ENCODE results near the gene LRRFIP1.
"Not testable (repeated sequence)": the region's sequence is repeated elsewhere in the genome, so short reads cannot be mapped to it uniquely, and the experiment has no call there.

LRRFIP1 gene

GRCh38 chr2:237596520-237597195 lies 30.7 kb upstream of the LRRFIP1 start:
- no peak for DNase-seq (ENCODE audit: low spot score)

DNA sequence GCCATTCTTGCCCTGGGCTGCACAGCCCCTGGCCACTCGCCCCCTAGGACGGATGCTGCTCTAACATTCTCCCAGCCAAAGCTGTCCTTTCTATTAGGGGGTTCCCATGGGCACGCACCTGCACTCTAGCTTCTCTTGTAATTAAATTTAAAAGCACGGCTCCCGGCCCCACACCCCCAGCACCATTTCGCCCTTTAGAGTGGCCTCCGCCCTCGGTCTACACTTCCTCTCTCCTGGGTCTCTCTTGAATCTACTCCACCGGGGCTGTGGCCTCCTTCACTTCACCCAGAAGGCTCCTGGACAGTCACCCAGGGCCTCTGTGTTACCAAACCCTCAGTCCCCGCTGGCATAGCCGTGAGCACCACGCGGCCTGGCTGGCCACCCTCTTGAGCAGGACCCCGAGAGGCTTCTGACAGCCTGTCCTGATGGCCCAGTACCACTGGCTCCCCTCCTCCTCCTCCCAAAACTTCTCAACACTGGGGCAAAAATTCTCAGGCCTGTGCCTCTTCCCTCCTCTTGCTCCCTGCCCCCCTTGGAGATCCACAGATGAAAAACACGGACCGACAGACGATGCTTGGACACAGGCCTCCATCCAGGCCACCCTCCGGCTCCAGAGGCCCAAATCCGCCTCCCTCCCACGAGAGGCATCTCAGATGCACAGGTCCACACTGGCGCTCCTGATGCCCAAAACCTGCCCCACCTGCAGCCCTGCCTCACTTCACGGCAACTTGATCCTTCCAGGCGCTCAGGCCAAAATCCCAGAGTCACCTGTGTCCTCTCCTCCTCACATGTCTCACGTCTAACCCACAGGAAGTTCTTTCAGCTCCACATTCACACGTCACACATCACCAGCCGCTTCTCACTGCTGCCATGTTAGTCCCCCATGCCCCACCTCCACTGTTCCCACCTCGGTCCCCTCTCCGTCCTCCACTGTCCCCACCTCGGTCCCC lies 29.9 kb upstream of the LRRFIP1 start:
- DNase-seq (ENCODE audit: low spot score), result no peak

- DNase-seq (ENCODE audit: low spot score), result no peak
Measured at GRCh38 chr2:237598468-237599208, 28.7 kb upstream of the LRRFIP1 start.

- no peak for DNase-seq (ENCODE audit: low spot score)
Measured at GRCh38 chr2:237599465-237600110, 27.8 kb upstream of the LRRFIP1 start.

- no peak for DNase-seq (ENCODE audit: low spot score)
Measured at GRCh38 chr2:237600205-237600846, 27.1 kb upstream of the LRRFIP1 start.

GRCh38 chr2:237601453-237602116 lies 25.8 kb upstream of the LRRFIP1 start:
- DNase-seq (ENCODE audit: low spot score), result no peak

DNA sequence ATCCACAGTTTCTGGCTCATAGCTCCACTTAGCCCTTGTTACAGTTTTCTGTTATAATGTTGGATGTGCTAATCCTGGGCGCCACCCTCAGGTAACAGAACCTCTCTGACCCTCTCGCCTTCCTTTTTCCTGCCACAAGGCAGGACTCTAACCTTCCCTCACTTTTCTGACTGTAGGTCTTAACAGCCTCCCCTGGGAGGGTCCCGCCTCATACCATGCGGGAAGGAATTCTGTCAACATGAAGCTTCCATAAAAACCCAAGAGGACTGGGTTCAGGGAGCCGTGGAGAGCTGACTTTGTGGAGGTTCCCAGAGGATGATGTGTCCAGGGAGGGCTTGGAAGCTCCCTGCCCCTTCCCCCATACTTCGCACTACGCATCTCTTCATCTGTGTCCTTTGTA lies 25.0 kb upstream of the LRRFIP1 start:
- DNase-seq (ENCODE audit: low spot score), result no peak

DNA sequence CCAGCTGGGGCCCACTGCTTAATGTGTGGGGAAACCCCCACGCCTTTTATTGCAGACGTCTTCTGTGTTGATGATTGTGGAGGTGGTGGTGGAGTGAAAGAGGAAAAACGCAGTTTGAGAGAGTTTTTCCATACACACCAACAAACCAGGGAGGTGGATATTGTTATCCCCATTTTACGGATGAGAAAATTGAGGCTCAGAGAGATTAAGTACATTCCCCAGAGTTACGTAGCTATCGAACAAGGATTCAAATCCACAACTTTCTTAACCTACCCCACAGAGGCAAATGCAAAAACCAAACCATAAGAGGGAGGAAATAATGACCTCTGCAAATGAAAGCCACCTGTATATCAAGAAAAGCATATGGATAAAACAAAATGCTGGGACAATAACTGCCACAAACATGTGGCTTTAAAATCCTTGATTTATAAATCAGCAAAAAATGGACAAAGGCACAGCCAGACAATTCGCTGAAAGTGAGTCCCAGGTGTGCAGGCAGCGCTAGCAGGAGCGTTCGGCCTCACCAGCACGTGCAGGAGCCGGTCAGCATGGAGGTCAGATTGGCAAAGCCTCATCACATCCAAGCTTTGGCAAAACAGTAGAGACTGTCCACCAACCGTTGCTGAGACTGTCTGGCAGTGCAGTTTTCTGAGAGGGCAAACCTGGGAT lies 24.2 kb upstream of the LRRFIP1 start:
- no peak for DNase-seq (ENCODE audit: low spot score)

DNA sequence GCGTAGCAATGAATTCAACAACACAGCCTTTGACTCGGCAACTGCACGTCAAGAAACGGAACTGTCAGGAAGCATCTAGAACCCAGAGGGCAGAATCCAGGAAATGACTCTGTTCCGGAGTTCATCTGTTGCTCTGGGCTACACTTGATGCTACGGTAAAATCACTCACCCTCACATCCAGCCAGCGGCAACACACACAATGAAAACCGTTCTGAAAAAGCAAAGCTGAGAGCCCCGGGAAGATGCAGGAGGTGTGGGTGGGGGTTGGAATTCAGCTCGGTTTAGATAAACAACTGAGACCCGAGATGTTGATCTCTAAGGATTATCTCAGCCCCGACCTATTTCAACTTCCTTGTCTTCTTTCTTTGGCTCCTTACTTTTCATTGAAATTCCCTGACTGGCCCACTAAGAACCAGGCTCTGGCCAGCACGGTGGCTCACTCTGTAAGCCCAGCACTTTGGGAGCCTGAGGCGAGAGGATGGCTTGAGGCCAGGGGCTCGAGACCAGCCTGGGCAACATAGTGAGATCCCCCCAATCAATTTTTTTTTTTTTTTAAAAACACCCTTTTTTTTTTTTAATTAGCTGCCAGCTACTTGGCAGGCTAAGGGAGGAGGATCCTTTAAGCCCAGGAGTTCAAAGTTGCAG lies 23.5 kb upstream of the LRRFIP1 start:
- DNase-seq (ENCODE audit: low spot score), result peak; percentile 78

DNA sequence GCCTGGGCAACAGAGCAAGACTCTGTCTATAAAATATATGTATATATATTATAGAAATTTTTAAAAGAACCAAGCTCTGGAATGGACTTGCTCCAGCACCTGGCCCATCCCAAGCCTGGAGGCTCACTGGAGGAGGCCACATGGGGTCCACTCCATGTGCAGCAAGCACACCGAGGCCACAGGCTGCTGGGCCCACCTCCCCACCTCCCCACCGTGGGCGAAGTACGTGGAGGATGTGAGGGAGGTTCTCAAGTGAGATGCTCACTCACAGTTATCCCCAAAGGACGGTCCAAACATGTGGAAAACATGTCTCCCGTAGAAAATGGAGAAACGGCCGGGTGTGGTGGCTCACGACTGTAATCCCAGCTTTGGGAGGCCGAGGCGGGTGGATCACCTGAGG lies 23.0 kb upstream of the LRRFIP1 start:
- no peak for DNase-seq (ENCODE audit: low spot score)

GRCh38 chr2:237604960-237605359 lies 22.4 kb upstream of the LRRFIP1 start:
- no peak for DNase-seq (ENCODE audit: low spot score)

GRCh38 chr2:237606522-237606921 lies 20.9 kb upstream of the LRRFIP1 start:
- DNase-seq (ENCODE audit: low spot score), result not testable (repeated sequence)

DNA sequence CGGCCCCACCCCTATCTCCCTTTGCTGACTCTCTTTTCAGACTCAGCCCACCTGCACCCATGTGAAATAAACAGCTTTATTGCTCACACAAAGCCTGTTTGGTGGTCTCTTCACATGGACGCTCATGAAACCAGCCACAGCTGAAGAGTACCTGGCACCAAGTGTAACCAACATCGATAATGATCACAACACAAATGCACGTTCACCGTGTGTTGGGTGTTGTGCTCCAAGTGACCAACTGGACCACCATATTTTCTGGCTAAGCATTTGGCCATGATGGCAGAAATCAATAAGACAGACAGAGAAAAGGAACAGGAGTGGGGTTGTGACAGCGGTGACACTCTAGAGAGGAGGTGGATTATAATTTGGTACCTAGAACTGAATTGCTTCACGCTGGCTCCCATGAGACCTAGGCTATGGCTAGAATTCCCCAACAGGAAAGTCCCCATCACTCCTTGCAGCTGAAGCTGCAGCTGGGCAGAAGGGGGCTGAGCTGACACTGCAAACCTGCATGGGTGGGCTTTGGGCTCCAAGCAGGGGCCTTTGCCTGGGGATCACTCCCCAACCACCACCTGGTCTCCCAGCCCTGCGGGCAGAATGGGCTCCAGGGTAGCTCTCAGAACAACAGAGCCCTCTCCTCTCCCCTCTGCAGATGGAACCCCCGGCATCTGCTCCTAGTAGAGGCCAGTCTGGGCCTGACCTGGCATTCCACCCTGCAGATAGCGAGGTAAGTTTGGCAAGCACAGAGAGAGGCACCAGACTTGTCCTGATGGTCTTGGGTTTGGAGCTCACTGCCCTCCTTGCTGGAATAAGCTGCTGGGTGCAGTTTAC lies 14.6 kb upstream of the LRRFIP1 start:
- no peak for DNase-seq (ENCODE audit: low spot score)

DNA sequence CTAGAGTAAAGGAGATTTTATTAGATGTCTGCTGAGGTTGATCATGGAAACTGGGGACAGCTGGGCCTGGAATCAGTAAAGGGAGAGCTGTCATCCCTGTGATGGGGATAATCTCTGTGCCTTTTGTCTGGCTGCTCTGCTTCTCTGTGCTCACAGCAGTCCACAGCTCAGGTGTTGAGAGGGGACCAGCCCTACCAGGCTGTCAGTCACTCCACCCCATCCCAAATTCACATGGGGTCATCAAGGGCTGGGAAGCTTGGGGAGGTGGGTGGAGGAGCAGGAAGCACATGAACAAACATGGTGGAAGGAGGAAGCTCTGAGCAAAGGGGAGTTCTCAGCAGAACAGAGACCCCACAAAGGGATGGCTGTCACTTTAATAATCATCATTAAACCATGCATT lies 13.7 kb upstream of the LRRFIP1 start:
- DNase-seq (ENCODE audit: low spot score), result no peak

GRCh38 chr2:237614151-237614720 lies 13.2 kb upstream of the LRRFIP1 start:
- no peak for DNase-seq (ENCODE audit: low spot score)

- DNase-seq (ENCODE audit: low spot score), result no peak
Measured at GRCh38 chr2:237615631-237616249, 11.6 kb upstream of the LRRFIP1 start.

GRCh38 chr2:237616373-237616733 lies 11.0 kb upstream of the LRRFIP1 start:
- DNase-seq (ENCODE audit: low spot score), result no peak

All from CD4-positive, alpha-beta T cell treated with Interleukin-6 at 100 ng/mL for 8 hours (primary cell).